Measurements from ENCODE around the gene C2orf68.

C2orf68 gene

GRCh38 chr2:85650456-85650855 lies 38.6 kb upstream of the C2orf68 start:
- Histone ChIP-seq H4K20me1 (ENCODE audit: insufficient read depth, low read length) (0 out of 2 replicates have a peak, but pooled peaks cover 3% of the 10 kb centered on the region), H3F3A (ENCODE audit: insufficient read depth, low read length) (no peaks in the 10 kb centered on the region), H3K27me3 (replicated peaks; ENCODE audit: insufficient read depth, low read length) (no peaks in the 10 kb centered on the region), H3K9ac (ENCODE audit: low read length) (no peak overlapping the region), H3K4me3 (ENCODE audit: low read length) (no peak overlapping the region), H3K36me3 (replicated peaks; ENCODE audit: insufficient read depth, low read length) (peaks cover 16% of the 10 kb centered on the region), H3K4me1 (ENCODE audit: low read length) (no peaks in the 10 kb centered on the region), H3K27ac (ENCODE audit: low read length) (no peak overlapping the region), H3K4me2 (ENCODE audit: low read depth, low read length) (no peak overlapping the region), H2AFZ (ENCODE audit: low read length) (no peak overlapping the region), H3K9me2 (replicated peaks; ENCODE audit: insufficient read depth, low read length) (no peaks in the 10 kb centered on the region), H3K9me3 (replicated peaks; ENCODE audit: insufficient read depth, low read length) (no peaks in the 10 kb centered on the region), H3K79me2 (ENCODE audit: low read length) (peaks cover 7% of the 10 kb centered on the region; the same call in 1 of the 2 replicates)
- no peak for TF ChIP-seq CTCF (IDR thresholded peaks at IDR 0.05; ENCODE audit: low read length)
- TF ChIP-seq EZH2phosphoT487 (IDR thresholded peaks at IDR 0.05; ENCODE audit: low read length), result no peak
- DNase-seq, result no peak

GRCh38 chr2:85649201-85650190 lies 37.6 kb upstream of the C2orf68 start:
- H3K4me3 ChIP-seq (ENCODE audit: low read length), result no peak overlapping the region
- peaks cover 23% of the 10 kb centered on the region for H3K36me3 ChIP-seq (replicated peaks; ENCODE audit: insufficient read depth, low read length)
- no peaks in the 10 kb centered on the region for H3K9me2 ChIP-seq (replicated peaks; ENCODE audit: insufficient read depth, low read length)

GRCh38 chr2:85648619-85649018 lies 36.8 kb upstream of the C2orf68 start:
- H3K9me3 ChIP-seq (replicated peaks; ENCODE audit: insufficient read depth, low read length), result no peaks in the 10 kb centered on the region
- H3K4me3 ChIP-seq (ENCODE audit: low read length), result no peak overlapping the region
- H3K4me2 ChIP-seq (ENCODE audit: low read depth, low read length), result no peak overlapping the region
- H4K20me1 ChIP-seq (ENCODE audit: insufficient read depth, low read length), result no peaks in the 10 kb centered on the region
- no peak overlapping the region for H3K27ac ChIP-seq (ENCODE audit: low read length)
- H3K36me3 ChIP-seq (replicated peaks; ENCODE audit: insufficient read depth, low read length), result peaks cover 24% of the 10 kb centered on the region
- peaks cover 22% of the 10 kb centered on the region for H3K79me2 ChIP-seq (ENCODE audit: low read length)
- H3K4me1 ChIP-seq (ENCODE audit: low read length), result no peaks in the 10 kb centered on the region
- TF ChIP-seq EZH2phosphoT487 (IDR thresholded peaks at IDR 0.05; ENCODE audit: low read length) (no peak), CTCF (IDR thresholded peaks at IDR 0.05; ENCODE audit: low read length) (peak; percentile 40)
- no peaks in the 10 kb centered on the region for H3F3A ChIP-seq (ENCODE audit: insufficient read depth, low read length)
- no peak overlapping the region for H3K9ac ChIP-seq (ENCODE audit: low read length)
- peak; percentile 20 for DNase-seq
- no peak overlapping the region for H2AFZ ChIP-seq (ENCODE audit: low read length)
- H3K27me3 ChIP-seq (replicated peaks; ENCODE audit: insufficient read depth, low read length), result no peaks in the 10 kb centered on the region
- no peaks in the 10 kb centered on the region for H3K9me2 ChIP-seq (replicated peaks; ENCODE audit: insufficient read depth, low read length)

More at GRCh38 chr2:85649201-85650190, 37.6 kb upstream of the C2orf68 start:
- H3K27ac ChIP-seq (ENCODE audit: low read length), result no peak overlapping the region
- H3K4me2 ChIP-seq (ENCODE audit: low read depth, low read length), result no peak overlapping the region
- no peaks in the 10 kb centered on the region for H3K9me3 ChIP-seq (replicated peaks; ENCODE audit: insufficient read depth, low read length)
- DNase-seq, result no peak
- no peaks in the 10 kb centered on the region for H3F3A ChIP-seq (ENCODE audit: insufficient read depth, low read length)
- H2AFZ ChIP-seq (ENCODE audit: low read length), result no peak overlapping the region
- no peaks in the 10 kb centered on the region for H3K4me1 ChIP-seq (ENCODE audit: low read length)
- 0 out of 2 replicates have a peak, but pooled peaks cover 3% of the 10 kb centered on the region for H4K20me1 ChIP-seq (ENCODE audit: insufficient read depth, low read length)
- TF ChIP-seq CTCF (IDR thresholded peaks at IDR 0.05; ENCODE audit: low read length) (no peak), EZH2phosphoT487 (IDR thresholded peaks at IDR 0.05; ENCODE audit: low read length) (no peak), EZH2 (optimal IDR thresholded peaks at IDR 0.05; ENCODE audit: low read depth, low read length) (no peak)
- H3K9ac ChIP-seq (ENCODE audit: low read length), result no peak overlapping the region
- no peaks in the 10 kb centered on the region for H3K27me3 ChIP-seq (replicated peaks; ENCODE audit: insufficient read depth, low read length)
- peaks cover 14% of the 10 kb centered on the region for H3K79me2 ChIP-seq (ENCODE audit: low read length)

Measured in MM.1S (cell line).